Lung (tissue), 12 donors: Measurements from ENCODE around the gene FASN. TPM values are rescaled to one million over a fixed set of nuclear protein-coding genes. Genes with fewer than 3 reads are reported as not detected.

Source experiments
- ATAC-seq: fragments of 200-7000 bp; cut with Tn5 transposase; one replicate; pipeline ENCODE4 v1.9.1; 2020; ENCODE audit warnings: moderate number of reproducible peaks; ENCODE audit not compliant: insufficient read depth, low FRiP score
- DNase-seq, 3 donors: peaks; one replicate each; pipeline ENCODE4 v3.0.0-alpha.2; 2013 to 2017
- H3K27ac ChIP-seq, 2 donors: one replicate each; pipeline ENCODE4 v1.5.1; 2013; ENCODE audit warnings: mild to moderate bottlenecking in 2 of 2, moderate library complexity in 2 of 2, control low read depth in 1 of 2, inconsistent platforms in 1 of 2, low read depth in 1 of 2, low read length in 1 of 2
- H3K27me3 ChIP-seq, 3 donors: one replicate each; pipeline ENCODE4 v1.5.1; 2013; ENCODE audit warnings: low read length in 2 of 3; ENCODE audit not compliant: control insufficient read depth in 3 of 3, insufficient read depth in 3 of 3
- H3K36me3 ChIP-seq, 4 donors: one replicate each; pipeline ENCODE4 v1.5.1; 2013; ENCODE audit warnings: low read length in 4 of 4, mild to moderate bottlenecking in 1 of 4, moderate library complexity in 1 of 4; ENCODE audit not compliant: control insufficient read depth in 4 of 4, insufficient read depth in 4 of 4
- H3K4me1 ChIP-seq, 5 donors: one replicate each; pipeline ENCODE4 v1.5.1; 2013; ENCODE audit warnings: low read length in 5 of 5, mild to moderate bottlenecking in 2 of 5, moderate library complexity in 1 of 5; ENCODE audit not compliant: control insufficient read depth in 5 of 5, insufficient read depth in 5 of 5
- H3K4me3 ChIP-seq: one replicate; pipeline ENCODE4 v1.5.1; 2013; ENCODE audit warnings: mild to moderate bottlenecking, control low read depth, moderate library complexity
- H3K9ac ChIP-seq, 2 donors: one replicate each; pipeline ENCODE4 v1.5.1; 2013; ENCODE audit warnings: low read length in 2 of 2, control low read depth in 1 of 2; ENCODE audit not compliant: insufficient read depth in 1 of 2
- H3K9me3 ChIP-seq, 4 donors: one replicate each; pipeline ENCODE4 v1.5.1; 2013; ENCODE audit warnings: low read length in 3 of 4, mild to moderate bottlenecking in 1 of 4, moderate library complexity in 1 of 4; ENCODE audit not compliant: control insufficient read depth in 4 of 4, insufficient read depth in 3 of 4
- WGBS, 2 donors: extraction: QIAGEN DNeasy Blood & Tissue Kit; methylation state at CpG; one replicate each; pipeline ENCODE4 v1.1.7; 2013; 5-methylcytosine and 5-hydroxymethylcytosine counted together
- polyA plus RNA-seq, 2 donors: library from polyadenylated mRNA; stranded (reverse); fragments of 200-250 nt; gene quantifications; one replicate each; pipeline ENCODE4 v1.2.1, GENCODE V29; 2013
- total RNA-seq, 2 donors: library from RNA; depleted of rRNA in 1 of 2; stranded (reverse); fragments of >200 nt in 1 of 2; gene quantifications; one replicate each; pipeline ENCODE4 v1.2.1, GENCODE V29; 2014 to 2021
- TF ChIP-seq, protein P1 (sequence below): IDR thresholded peaks from 2 replicates; pipeline ENCODE4 v1.5.1; 2012; ENCODE audit warnings: mild to moderate bottlenecking; ENCODE audit errors: control extremely low read depth, extremely low read depth
- donor health status: control.
- donor health status: control.
- donor health status: Bipolar disorder and iron deficiency.
- donor health status: healthy.
- donor health status: DM: yes; HTN: yes; CAD: no.

Gene FASN
- total and polyA plus RNA-seq, 4 donors: 46.2 to 604 (median 212) TPM

DNA sequence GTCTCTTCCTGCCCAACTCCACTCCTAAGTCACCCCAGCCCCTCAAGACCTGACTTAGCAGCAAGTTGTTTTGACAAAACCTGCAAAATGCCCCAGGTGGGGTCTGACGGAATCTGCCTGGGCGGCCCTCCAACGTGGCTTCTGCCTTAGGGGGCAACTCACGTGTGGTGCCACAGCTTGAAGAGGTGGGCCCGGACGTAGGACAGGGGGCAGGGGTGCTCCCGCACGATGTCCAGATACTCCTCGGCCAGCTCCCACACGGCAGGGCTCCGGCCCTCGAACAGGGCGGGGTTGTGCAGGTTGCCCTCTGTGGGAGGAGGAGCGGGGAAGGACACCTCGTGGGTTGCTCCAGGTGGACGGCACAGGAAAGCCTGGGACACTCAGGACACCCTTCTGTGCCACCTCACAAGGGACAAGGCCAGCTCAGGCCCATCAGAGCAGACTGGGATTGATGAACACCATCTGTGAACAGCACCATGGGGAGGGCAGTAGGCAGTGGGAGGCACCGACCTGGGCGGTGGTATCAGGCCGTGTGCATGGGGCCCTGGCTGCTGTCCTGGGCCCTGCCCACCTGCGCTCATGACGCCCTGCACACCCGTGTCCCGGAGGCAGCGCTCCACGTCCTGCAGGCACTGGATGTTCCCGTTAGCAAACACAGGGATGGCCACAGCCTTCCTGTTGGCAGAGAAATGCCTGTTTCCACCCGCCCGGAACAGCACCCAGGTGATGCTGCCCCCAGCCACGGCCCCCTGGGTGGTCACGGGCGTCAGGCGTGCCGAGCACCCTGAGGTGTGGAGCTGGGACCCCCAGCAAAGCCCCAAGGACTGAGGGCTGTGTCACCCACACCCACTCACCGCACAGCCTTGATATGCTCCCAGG, 36.8 kb downstream of the FASN start:
- no peak overlapping the region for H3K27ac ChIP-seq
- no peak for ATAC-seq
- WGBS, 2 donors: 91 to 92% methylated on average over 31 to 34 of the region's 34 CpGs
- H3K4me1 ChIP-seq: peaks cover 0 to 14% (median 10%) of the 10 kb centered on the region in 5 donors
- no peak overlapping the region for H3K4me3 ChIP-seq
- peaks cover 3 to 76% (median 10%) of the 10 kb centered on the region in 4 donors for H3K36me3 ChIP-seq
- H3K27me3 ChIP-seq: no peaks in the 10 kb centered on the region
- DNase-seq: no peak
- TF ChIP-seq, protein P1, sequence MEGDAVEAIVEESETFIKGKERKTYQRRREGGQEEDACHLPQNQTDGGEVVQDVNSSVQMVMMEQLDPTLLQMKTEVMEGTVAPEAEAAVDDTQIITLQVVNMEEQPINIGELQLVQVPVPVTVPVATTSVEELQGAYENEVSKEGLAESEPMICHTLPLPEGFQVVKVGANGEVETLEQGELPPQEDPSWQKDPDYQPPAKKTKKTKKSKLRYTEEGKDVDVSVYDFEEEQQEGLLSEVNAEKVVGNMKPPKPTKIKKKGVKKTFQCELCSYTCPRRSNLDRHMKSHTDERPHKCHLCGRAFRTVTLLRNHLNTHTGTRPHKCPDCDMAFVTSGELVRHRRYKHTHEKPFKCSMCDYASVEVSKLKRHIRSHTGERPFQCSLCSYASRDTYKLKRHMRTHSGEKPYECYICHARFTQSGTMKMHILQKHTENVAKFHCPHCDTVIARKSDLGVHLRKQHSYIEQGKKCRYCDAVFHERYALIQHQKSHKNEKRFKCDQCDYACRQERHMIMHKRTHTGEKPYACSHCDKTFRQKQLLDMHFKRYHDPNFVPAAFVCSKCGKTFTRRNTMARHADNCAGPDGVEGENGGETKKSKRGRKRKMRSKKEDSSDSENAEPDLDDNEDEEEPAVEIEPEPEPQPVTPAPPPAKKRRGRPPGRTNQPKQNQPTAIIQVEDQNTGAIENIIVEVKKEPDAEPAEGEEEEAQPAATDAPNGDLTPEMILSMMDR: no peak
- H3K9ac ChIP-seq: no peak overlapping the region
- no peaks in the 10 kb centered on the region for H3K9me3 ChIP-seq

DNA sequence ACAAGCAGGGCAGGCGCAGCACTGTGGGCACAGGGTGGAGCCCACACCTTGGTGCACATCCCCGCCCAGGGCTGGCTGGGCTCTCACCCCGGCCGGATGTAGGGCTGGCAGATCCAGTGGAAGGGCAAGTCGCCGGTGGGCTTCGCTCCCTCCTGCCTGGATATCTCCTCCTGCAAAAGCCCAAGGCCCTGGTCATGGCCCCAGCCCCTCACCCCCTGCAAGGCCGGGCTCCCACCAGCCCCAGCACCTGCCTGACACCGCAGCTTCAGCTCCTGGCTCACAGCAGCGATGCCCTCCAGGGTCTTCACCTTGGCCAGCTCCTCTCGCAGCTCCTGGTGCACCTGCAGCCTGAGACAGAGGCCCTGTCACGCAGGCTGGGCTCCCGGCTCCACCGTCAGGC, 37.4 kb downstream of the FASN start:
- no peak overlapping the region for H3K27ac ChIP-seq
- WGBS, 2 donors: 88 to 89% methylated on average over 11 to 14 of the region's 14 CpGs
- H3K4me3 ChIP-seq: no peak overlapping the region
- no peaks in the 10 kb centered on the region for H3K9me3 ChIP-seq
- peaks cover 0 to 10% (median 9%) of the 10 kb centered on the region in 5 donors for H3K4me1 ChIP-seq
- peaks cover 5 to 82% (median 13%) of the 10 kb centered on the region in 4 donors for H3K36me3 ChIP-seq
- TF ChIP-seq, protein P1: no peak
- no peak for ATAC-seq
- no peak for DNase-seq
- no peaks in the 10 kb centered on the region for H3K27me3 ChIP-seq
- H3K9ac ChIP-seq: no peak overlapping the region

DNA sequence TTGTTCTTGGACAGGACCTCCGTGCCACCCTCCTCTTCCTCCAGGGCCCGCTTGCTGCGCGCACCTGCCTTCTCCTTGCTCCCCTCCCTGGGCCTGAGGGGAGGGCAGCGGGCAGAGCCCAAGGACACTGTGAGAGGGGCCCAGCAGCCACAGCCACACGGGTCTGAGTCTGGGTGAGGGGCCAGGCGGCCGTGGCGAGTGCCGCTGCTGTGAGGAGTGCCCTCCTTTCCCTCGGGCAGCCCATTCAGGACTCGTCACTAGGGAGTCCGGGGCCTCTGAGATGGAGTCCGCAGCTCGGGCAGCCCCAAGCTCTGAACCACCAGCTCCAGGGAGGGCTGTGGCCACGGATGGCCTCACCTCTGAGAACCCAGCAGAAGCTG, 38.0 kb downstream of the FASN start:
- Histone ChIP-seq H3K4me3 (no peak overlapping the region), H3K4me1 (peaks cover 0 to 10% (median 9%) of the 10 kb centered on the region in 5 donors), H3K27ac (no peak overlapping the region), H3K9ac (no peak overlapping the region), H3K27me3 (no peaks in the 10 kb centered on the region), H3K36me3 (peaks cover 5 to 88% (median 17%) of the 10 kb centered on the region in 4 donors), H3K9me3 (no peaks in the 10 kb centered on the region)
- WGBS, 2 donors: 88 to 89% methylated on average over 16 of the region's 16 CpGs
- TF ChIP-seq, protein P1: no peak
- ATAC-seq: no peak
- no peak for DNase-seq
